ENCODE data around the gene DRC1.
"Not testable (repeated sequence)": the region's sequence is repeated elsewhere in the genome, so short reads cannot be mapped to it uniquely, and the experiment has no call there.

DRC1 gene

GRCh38 chr2:26401739-26402541 lies at the start of gene DRC1:
Gene DRC1, plus strand, starts transcription at chr2:26401920. Its CDS starts 70 bp downstream, at chr2:26401990.
- no peak within 1 kb of the TSS for H3K27ac Mint-ChIP-seq
- no peak within 1 kb of the TSS for H3K4me3 Mint-ChIP-seq
- H3K9me3 Mint-ChIP-seq, result no peaks in the 10 kb centered on the region
- peaks cover 12% of the 10 kb centered on the region for H3K27me3 Mint-ChIP-seq (ENCODE audit: low read depth)
- H3K4me1 Mint-ChIP-seq (ENCODE audit: low read depth), result peaks cover 5% of the 10 kb centered on the region
- peaks cover under 1% of the 10 kb centered on the region for H3K36me3 Mint-ChIP-seq (ENCODE audit: low read depth)
- DNase-seq (ENCODE audit: low spot score), result peak; percentile 35

GRCh38 chr2:26352892-26353291 lies 48.8 kb upstream of the DRC1 start:
- peak; percentile 27 for DNase-seq (ENCODE audit: low spot score)
- H3K4me3 Mint-ChIP-seq, result no peak overlapping the region
- H3K27ac Mint-ChIP-seq, result no peak overlapping the region
- H3K4me1 Mint-ChIP-seq (ENCODE audit: low read depth), result peaks cover 39% of the 10 kb centered on the region
- H3K27me3 Mint-ChIP-seq (ENCODE audit: low read depth), result no peaks in the 10 kb centered on the region
- peaks cover 27% of the 10 kb centered on the region for H3K36me3 Mint-ChIP-seq (ENCODE audit: low read depth)
- H3K9me3 Mint-ChIP-seq, result no peaks in the 10 kb centered on the region

DNA sequence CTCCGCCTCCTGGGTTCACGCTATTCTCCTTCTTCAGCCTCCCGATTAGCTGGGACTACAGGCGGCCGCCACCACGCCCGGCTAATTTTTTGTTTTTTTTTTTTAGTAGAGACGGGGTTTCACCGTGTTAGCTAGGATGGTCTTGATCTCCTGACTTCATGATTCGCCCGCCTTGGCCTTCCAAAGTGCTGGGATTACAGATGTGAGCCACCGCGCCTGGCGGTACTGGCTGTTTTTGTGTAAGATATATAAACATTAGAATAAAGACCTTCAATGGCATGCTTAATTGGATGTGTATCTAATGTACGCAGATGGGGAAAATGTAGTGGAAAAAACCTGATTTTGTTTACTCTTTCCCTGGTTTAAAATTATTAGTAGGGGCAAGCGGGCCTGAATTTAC lies 47.3 kb upstream of the DRC1 start:
- H3K27ac Mint-ChIP-seq, result not testable (repeated sequence)

DNA sequence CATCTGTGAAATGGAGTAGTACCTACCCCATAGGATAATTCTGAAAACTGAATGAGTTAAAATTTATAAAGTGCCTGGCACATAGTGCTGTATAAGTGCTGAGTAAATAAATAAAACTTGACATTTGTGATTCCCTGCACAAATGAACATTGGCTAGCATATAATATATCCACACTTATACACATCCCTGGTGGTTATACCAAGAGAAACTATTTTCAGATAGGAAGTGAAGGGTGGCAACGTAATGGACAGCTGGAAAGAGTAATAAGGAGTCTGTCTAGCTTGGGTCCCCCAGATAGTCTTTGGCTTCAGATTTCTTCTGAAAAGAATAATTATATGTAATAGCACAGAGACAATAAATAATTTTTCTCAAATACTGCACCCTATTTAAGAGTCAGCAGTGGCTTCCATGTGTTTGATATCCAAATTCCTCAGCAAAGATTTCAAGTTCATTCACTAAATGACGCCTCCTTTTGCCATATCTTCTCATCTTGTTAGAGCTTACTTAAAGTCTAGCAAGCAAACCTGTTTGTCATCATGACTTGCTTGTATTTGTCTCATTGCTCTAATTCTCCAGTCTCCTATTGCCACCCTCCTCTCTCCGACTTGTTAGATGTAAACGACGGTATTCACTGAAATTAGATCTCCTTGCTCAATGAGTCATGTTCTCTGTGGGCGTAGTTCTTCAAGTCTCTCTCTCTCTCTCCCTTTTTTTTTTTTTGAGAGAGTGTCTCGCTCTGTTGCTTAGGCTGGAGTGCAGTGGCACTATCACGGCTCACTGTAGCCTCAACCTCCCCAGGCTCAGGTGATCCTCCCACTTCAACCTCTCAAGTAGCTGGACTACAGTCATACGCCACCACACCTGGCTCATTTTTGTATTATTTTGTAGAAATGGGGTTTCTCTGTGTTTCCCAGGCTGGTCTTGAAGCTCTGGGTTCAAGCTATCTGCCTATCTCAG lies 46.4 kb upstream of the DRC1 start:
- H3K36me3 Mint-ChIP-seq (ENCODE audit: low read depth), result peaks cover 21% of the 10 kb centered on the region
- H3K27me3 Mint-ChIP-seq (ENCODE audit: low read depth), result no peaks in the 10 kb centered on the region
- H3K4me1 Mint-ChIP-seq (ENCODE audit: low read depth), result peaks cover 36% of the 10 kb centered on the region
- H3K27ac Mint-ChIP-seq, result peak overlapping the region; percentile 35
- no peak overlapping the region for H3K4me3 Mint-ChIP-seq
- DNase-seq (ENCODE audit: low spot score), result no peak
- no peaks in the 10 kb centered on the region for H3K9me3 Mint-ChIP-seq

More for the DNA sequence above, 47.3 kb upstream of the DRC1 start:
- H3K9me3 Mint-ChIP-seq; DNase-seq (ENCODE audit: low spot score); H3K4me3 Mint-ChIP-seq; H3K27me3 Mint-ChIP-seq (ENCODE audit: low read depth): not testable (repeated sequence)
- Mint-ChIP-seq H3K4me1 (ENCODE audit: low read depth) (peaks cover 33% of the 10 kb centered on the region), H3K36me3 (ENCODE audit: low read depth) (peaks cover 22% of the 10 kb centered on the region)

- Mint-ChIP-seq H3K4me3 (no peak overlapping the region), H3K36me3 (ENCODE audit: low read depth) (peaks cover 19% of the 10 kb centered on the region), H3K27me3 (ENCODE audit: low read depth) (no peaks in the 10 kb centered on the region), H3K9me3 (no peaks in the 10 kb centered on the region), H3K27ac (no peak overlapping the region), H3K4me1 (ENCODE audit: low read depth) (peaks cover 36% of the 10 kb centered on the region)
- no peak for DNase-seq (ENCODE audit: low spot score)
Measured at GRCh38 chr2:26356111-26356510, 45.6 kb upstream of the DRC1 start.

GRCh38 chr2:26356771-26357170 lies 44.9 kb upstream of the DRC1 start:
- Mint-ChIP-seq H3K4me3 (no peak overlapping the region), H3K36me3 (ENCODE audit: low read depth) (peaks cover 15% of the 10 kb centered on the region), H3K27me3 (ENCODE audit: low read depth) (no peaks in the 10 kb centered on the region), H3K9me3 (no peaks in the 10 kb centered on the region), H3K27ac (peak overlapping the region; percentile 15), H3K4me1 (ENCODE audit: low read depth) (peaks cover 32% of the 10 kb centered on the region)
- DNase-seq (ENCODE audit: low spot score), result no peak

DNA sequence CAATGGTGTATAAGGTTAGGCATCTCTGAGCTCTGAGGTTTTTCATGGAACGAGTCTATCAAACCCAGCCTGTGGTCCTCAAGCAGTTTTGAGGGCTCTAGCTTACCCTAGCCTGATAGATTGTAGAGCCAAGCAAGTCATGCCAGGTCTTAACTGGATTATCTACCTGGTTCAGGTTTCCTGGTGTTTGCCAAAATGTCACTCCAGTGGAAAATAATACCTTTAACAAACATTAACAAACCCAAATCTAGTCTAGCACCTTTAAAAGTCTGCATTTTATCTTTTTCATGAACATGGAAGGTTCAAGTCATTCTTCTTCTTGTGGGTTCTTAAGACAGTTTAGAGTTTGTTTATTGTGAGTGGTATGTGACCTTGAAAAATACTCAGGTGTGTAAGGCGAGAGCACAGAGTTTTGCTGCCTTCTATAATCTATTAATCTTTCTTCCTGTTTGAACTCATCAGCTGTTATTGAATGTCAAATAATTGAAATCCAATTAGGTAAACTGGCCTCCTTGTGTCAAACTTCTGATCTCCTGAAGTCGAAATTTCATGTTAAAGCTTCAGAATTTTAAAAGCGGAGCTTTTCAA lies 41.7 kb upstream of the DRC1 start:
- DNase-seq (ENCODE audit: low spot score), result no peak
- Mint-ChIP-seq H3K4me1 (ENCODE audit: low read depth) (peaks cover 28% of the 10 kb centered on the region), H3K4me3 (no peak overlapping the region), H3K36me3 (ENCODE audit: low read depth) (peaks cover 12% of the 10 kb centered on the region), H3K27me3 (ENCODE audit: low read depth) (no peaks in the 10 kb centered on the region), H3K9me3 (no peaks in the 10 kb centered on the region), H3K27ac (no peak overlapping the region)

- Mint-ChIP-seq H3K27me3 (ENCODE audit: low read depth) (no peaks in the 10 kb centered on the region), H3K9me3 (no peaks in the 10 kb centered on the region), H3K4me1 (ENCODE audit: low read depth) (peaks cover 14% of the 10 kb centered on the region), H3K4me3 (no peak overlapping the region), H3K27ac (peak overlapping the region; percentile 6), H3K36me3 (ENCODE audit: low read depth) (peaks cover 16% of the 10 kb centered on the region)
- DNase-seq (ENCODE audit: low spot score), result no peak
Measured at GRCh38 chr2:26363323-26363722, 38.4 kb upstream of the DRC1 start.

DNA sequence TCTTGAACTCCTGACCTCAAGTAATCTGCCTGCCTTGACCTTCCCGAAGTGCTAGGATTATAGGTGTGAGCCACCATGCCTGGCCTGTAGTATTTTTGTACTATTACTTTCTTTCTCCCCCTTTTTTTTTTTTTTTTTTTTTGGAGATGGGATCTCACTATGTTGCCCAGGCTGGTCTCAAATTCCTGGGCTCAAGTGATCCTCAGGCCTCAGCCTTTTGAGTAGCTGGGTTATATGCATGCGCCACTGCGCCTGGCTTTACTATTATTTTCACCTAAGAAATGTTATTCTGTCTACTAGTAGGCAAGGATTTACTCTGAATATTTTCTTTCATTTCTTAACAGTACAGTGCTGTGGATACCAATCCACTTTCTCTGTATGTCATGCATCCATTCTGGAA lies 37.8 kb upstream of the DRC1 start:
- no peak for DNase-seq (ENCODE audit: low spot score)
- Mint-ChIP-seq H3K27me3 (ENCODE audit: low read depth) (no peaks in the 10 kb centered on the region), H3K4me3 (no peak overlapping the region), H3K4me1 (ENCODE audit: low read depth) (peaks cover 14% of the 10 kb centered on the region), H3K36me3 (ENCODE audit: low read depth) (peaks cover 19% of the 10 kb centered on the region), H3K27ac (no peak overlapping the region), H3K9me3 (no peaks in the 10 kb centered on the region)

DNA sequence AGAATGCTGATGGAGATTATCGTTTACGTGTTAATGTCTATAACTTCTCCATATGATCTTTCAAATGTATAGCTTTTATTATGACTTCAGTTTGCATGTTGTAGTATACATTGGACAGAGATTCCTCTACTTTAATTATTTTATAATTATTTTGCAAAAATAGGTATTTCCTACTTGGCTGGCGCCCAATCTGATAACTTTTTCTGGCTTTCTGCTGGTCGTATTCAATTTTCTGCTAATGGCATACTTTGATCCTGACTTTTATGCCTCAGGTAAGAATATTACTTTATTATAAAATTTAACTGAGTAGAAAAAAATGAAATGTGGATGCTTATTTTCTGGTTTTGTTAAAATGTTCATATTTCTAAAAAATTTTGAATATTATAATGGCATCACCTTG lies 37.1 kb upstream of the DRC1 start:
- Mint-ChIP-seq H3K36me3 (ENCODE audit: low read depth) (peaks cover 26% of the 10 kb centered on the region), H3K9me3 (no peaks in the 10 kb centered on the region), H3K4me1 (ENCODE audit: low read depth) (peaks cover 11% of the 10 kb centered on the region), H3K27ac (no peak overlapping the region), H3K4me3 (no peak overlapping the region), H3K27me3 (ENCODE audit: low read depth) (no peaks in the 10 kb centered on the region)
- no peak for DNase-seq (ENCODE audit: low spot score)

- no peak for DNase-seq (ENCODE audit: low spot score)
- Mint-ChIP-seq H3K9me3 (no peaks in the 10 kb centered on the region), H3K4me1 (ENCODE audit: low read depth) (peaks cover 10% of the 10 kb centered on the region), H3K27ac (no peak overlapping the region), H3K36me3 (ENCODE audit: low read depth) (peaks cover 32% of the 10 kb centered on the region), H3K4me3 (no peak overlapping the region), H3K27me3 (ENCODE audit: low read depth) (no peaks in the 10 kb centered on the region)
Measured at GRCh38 chr2:26366957-26367356, 34.8 kb upstream of the DRC1 start.

GRCh38 chr2:26369664-26370063 lies 32.1 kb upstream of the DRC1 start:
- not testable (repeated sequence) for H3K4me3 Mint-ChIP-seq; H3K27ac Mint-ChIP-seq; H3K27me3 Mint-ChIP-seq (ENCODE audit: low read depth); H3K9me3 Mint-ChIP-seq; H3K4me1 Mint-ChIP-seq (ENCODE audit: low read depth); DNase-seq (ENCODE audit: low spot score)
- H3K36me3 Mint-ChIP-seq (ENCODE audit: low read depth), result peaks cover 43% of the 10 kb centered on the region

GRCh38 chr2:26370909-26371308 lies 30.8 kb upstream of the DRC1 start:
- H3K27me3 Mint-ChIP-seq (ENCODE audit: low read depth); H3K4me3 Mint-ChIP-seq: not testable (repeated sequence)
- H3K36me3 Mint-ChIP-seq (ENCODE audit: low read depth), result peaks cover 49% of the 10 kb centered on the region

DNA sequence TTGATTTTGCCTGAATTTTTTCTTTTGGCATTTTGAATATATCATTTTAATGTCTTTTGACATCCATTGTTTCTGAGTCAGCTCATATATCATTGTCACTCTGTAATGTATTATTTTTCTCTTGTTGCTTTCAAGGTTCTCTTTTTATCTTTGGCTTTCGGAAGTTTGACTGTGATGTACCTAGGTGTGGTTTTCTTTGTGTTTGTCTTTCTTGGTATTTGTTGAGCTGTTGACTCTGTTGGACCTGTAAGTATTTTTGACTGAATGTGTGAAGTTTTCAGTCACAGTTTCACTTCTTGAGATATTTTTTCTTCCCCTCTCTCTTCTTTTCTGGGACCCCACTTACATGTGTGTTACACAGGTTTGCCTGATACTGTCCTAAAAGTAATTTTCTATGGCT lies 24.9 kb upstream of the DRC1 start:
- Mint-ChIP-seq H3K4me1 (ENCODE audit: low read depth) (peaks cover 9% of the 10 kb centered on the region), H3K27ac (peak overlapping the region; percentile 64), H3K9me3 (no peaks in the 10 kb centered on the region), H3K36me3 (ENCODE audit: low read depth) (peaks cover 49% of the 10 kb centered on the region), H3K27me3 (ENCODE audit: low read depth) (no peaks in the 10 kb centered on the region), H3K4me3 (no peak overlapping the region)
- DNase-seq (ENCODE audit: low spot score), result no peak

More at GRCh38 chr2:26370909-26371308, 30.8 kb upstream of the DRC1 start:
- DNase-seq (ENCODE audit: low spot score); H3K27ac Mint-ChIP-seq; H3K4me1 Mint-ChIP-seq (ENCODE audit: low read depth); H3K9me3 Mint-ChIP-seq: not testable (repeated sequence)

Data from T-helper 2 cell treated with Interferon-gamma antibody and Interleukin-4, amounts not matched to agents 5 μg/mL and 100 μg/mL, for 36 hours (primary cell).